K562 (cell line): Measurements from ENCODE around the gene B4GALNT2. TPM values are rescaled to one million over a fixed set of nuclear protein-coding genes. Genes with fewer than 3 reads are reported as not detected.

Source experiments
- FIP1L1 ChIP-seq: fragments of 200-400 bp; formaldehyde crosslinking; IDR thresholded peaks from 2 replicates; pipeline ENCODE4 v1.6.1; 2018; ENCODE audit warnings: mild to moderate bottlenecking, low read depth, low read length; ENCODE audit not compliant: poor library complexity, severe bottlenecking
- GTF2E2 ChIP-seq: fragments of 200-800 bp; sonication (Bioruptor generic); IDR thresholded peaks from 2 replicates; pipeline ENCODE4 v1.6.1; 2016; ENCODE audit warnings: missing genetic modification characterization, missing compliant biosample characterization
- MTA3 ChIP-seq: fragments of 450-650 bp; formaldehyde crosslinking; IDR thresholded peaks from 2 replicates; pipeline ENCODE4 v1.6.1; 2017; ENCODE audit warnings: mild to moderate bottlenecking, borderline replicate concordance
- NCOA6 ChIP-seq: fragments of 450-650 bp; IDR thresholded peaks from 2 replicates; pipeline ENCODE4 v1.6.1; 2017; ENCODE audit warnings: mild to moderate bottlenecking
- PPARD ChIP-seq: fragments of 250-450 bp; sonication (Bioruptor Pico); IDR thresholded peaks from 2 replicates; pipeline ENCODE4 v1.8.0; 2022; ENCODE audit warnings: inconsistent platforms, mild to moderate bottlenecking, moderate library complexity
- SAFB2 ChIP-seq: fragments of 200-400 bp; formaldehyde crosslinking; IDR thresholded peaks from 2 replicates; pipeline ENCODE4 v1.6.1; 2018; ENCODE audit warnings: borderline replicate concordance, low read length, low read depth, moderate library complexity; ENCODE audit not compliant: severe bottlenecking
- SAP30 ChIP-seq: fragments of 200-600 bp; sonication (generic); IDR thresholded peaks from 2 replicates; pipeline ENCODE4 v1.6.1; 2012; ENCODE audit warnings: borderline replicate concordance, low read depth, mild to moderate bottlenecking, moderate library complexity, low read length, control low read depth, inconsistent platforms; ENCODE audit not compliant: insufficient read depth, poor library complexity, severe bottlenecking
- SIX5 ChIP-seq, 2 experiments: IDR thresholded peaks; 2 replicates each; pipeline ENCODE4 v1.6.1; 2011; ENCODE audit warnings: low read length in 2 of 2, borderline replicate concordance in 1 of 2, low read depth in 1 of 2, mild to moderate bottlenecking in 1 of 2, moderate library complexity in 1 of 2; ENCODE audit not compliant: insufficient read depth in 1 of 2
- SMARCA5 ChIP-seq: fragments of 450-650 bp; IDR thresholded peaks from 2 replicates; pipeline ENCODE4 v1.6.1; 2016
- SP1 ChIP-seq: sonication (generic); formaldehyde crosslinking; IDR thresholded peaks from 2 replicates; pipeline ENCODE4 v1.8.1; 2022; ENCODE audit warnings: mild to moderate bottlenecking, missing genetic modification reagents
- TEAD2 ChIP-seq: fragments of 450-650 bp; IDR thresholded peaks from 2 replicates; pipeline ENCODE4 v1.6.1; 2016; ENCODE audit warnings: missing genetic modification characterization, control low read depth, missing compliant biosample characterization
- ZNF143 ChIP-seq: sonication (generic); formaldehyde crosslinking; IDR thresholded peaks from 2 replicates; pipeline ENCODE4 v1.9.0; 2022; ENCODE audit warnings: mild to moderate bottlenecking, missing genetic modification reagents
- ZNF197 ChIP-seq: fragments of 200-800 bp; sonication (Bioruptor generic); IDR thresholded peaks from 2 replicates; pipeline ENCODE4 v1.6.1; 2016; ENCODE audit warnings: low read depth, missing genetic modification characterization, missing compliant biosample characterization
- ZNF766 ChIP-seq: fragments of 200-800 bp; sonication (Bioruptor generic); conservative IDR thresholded peaks from 2 replicates; pipeline ENCODE4 v1.6.1; 2016; ENCODE audit warnings: missing genetic modification characterization, missing compliant biosample characterization
- ZSCAN32 ChIP-seq: fragments of 450-650 bp; formaldehyde crosslinking; IDR thresholded peaks from 2 replicates; pipeline ENCODE4 v1.4.0; 2020; ENCODE audit warnings: mild to moderate bottlenecking, moderate library complexity
- polyA plus RNA-seq, 8 experiments: library from polyadenylated mRNA; depleted of rRNA in 4 of 8; stranded (reverse) in 5 of 8; unstranded in 3 of 8; fragments of >200 nt; fragmentation: Nextera tagmentation in 2 of 8; fragmentation: Illumina TruSeq in 1 of 8; extraction: Ambion mirVana in 2 of 8; extraction: Trizol in 1 of 8; gene quantifications; 2 replicates each; pipeline versions ENCODE4 v1.2.1 to v1.2.3, GENCODE V29; 2011 to 2014; ENCODE audit warnings: inconsistent platforms in 1 of 8, missing spikeins in 1 of 8
- total RNA-seq, 7 experiments: library from RNA; depleted of rRNA in 6 of 7; stranded (reverse); fragments of >200 nt in 6 of 7; fragmentation: Illumina TruSeq in 2 of 7; extraction: Trizol in 2 of 7; gene quantifications; 2 replicates each; pipeline versions ENCODE4 v1.2.1 to v1.2.3, GENCODE V29; 2011 to 2021; ENCODE audit warnings: low replicate concordance in 1 of 7
- TF ChIP-seq, protein P1 (sequence below), 2 experiments: fragments of 450-650 bp in 1 of 2; sonication (generic) in 1 of 2; formaldehyde crosslinking; conservative IDR thresholded peaks; 2 replicates each; pipeline versions ENCODE4 v1.4.0 to v1.8.1; 2020 to 2022; ENCODE audit warnings: mild to moderate bottlenecking in 1 of 2, missing genetic modification reagents in 1 of 2
- TF ChIP-seq, protein P2 (sequence below): sonication (generic); IDR thresholded peaks from 2 replicates; pipeline ENCODE4 v1.6.1; 2016
- TF ChIP-seq, protein P3 (sequence below), 2 experiments: fragments of 450-650 bp; IDR thresholded peaks; 2 replicates each; pipeline ENCODE4 v1.6.1; 2018; ENCODE audit warnings: mild to moderate bottlenecking in 2 of 2, low read depth in 1 of 2; ENCODE audit not compliant: partially characterized antibody in 2 of 2
- TF ChIP-seq, protein P4 (sequence below): conservative IDR thresholded peaks from 2 replicates; pipeline ENCODE4 v1.6.1; 2011; ENCODE audit warnings: low read depth, mild to moderate bottlenecking, low read length; ENCODE audit not compliant: control insufficient read depth

B4GALNT2 gene
- total and polyA plus RNA-seq, 9 of the 15 experiments (the other 6 are each of a cell fraction or from before 2014, with no cell fraction given) = not detected

DNA sequence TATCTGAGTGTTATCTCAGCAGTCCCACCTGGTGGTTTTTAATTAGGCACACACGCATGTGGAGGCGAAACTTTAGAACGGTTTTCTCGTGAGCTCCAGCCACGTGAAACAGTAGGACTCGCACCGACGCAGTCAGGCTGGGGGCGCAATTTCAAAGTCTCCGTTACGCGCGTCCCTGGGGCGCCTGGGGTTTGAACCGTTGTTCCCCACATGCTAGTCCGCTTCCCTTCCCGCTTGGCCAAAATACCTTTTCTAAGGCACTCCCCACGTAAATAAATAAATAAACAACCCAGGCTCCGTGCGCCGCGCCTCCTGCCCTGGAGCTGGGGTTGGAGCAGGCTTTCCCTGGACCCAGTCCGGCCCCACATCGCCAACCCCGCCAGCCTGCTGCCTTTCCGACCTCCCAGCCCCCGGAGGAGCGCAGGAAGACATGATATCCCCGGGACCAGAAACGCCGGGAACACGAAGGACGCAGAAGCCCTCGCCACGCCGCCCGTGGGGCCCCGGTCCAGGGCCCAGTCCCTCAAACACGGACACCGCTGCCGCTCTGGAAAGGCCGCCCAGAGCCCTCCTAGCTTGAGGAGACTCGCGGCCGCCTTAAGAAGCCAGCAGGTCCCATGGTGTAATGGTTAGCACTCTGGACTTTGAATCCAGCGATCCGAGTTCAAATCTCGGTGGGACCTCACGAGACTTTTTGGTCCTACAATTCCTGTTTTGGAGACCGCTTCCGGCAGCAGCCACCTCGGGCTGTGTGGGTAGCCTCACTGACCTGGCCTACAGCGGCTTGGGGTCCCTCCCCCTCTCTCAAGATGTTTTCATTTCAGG lies 59.6 kb downstream of the B4GALNT2 start (continued):
- TF ChIP-seq, protein P1, sequence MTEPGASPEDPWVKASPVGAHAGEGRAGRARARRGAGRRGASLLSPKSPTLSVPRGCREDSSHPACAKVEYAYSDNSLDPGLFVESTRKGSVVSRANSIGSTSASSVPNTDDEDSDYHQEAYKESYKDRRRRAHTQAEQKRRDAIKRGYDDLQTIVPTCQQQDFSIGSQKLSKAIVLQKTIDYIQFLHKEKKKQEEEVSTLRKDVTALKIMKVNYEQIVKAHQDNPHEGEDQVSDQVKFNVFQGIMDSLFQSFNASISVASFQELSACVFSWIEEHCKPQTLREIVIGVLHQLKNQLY (CRISPR knock-in tag; conservative IDR thresholded peaks at IDR 0.05) = peak in 1 of 2 experiments; percentile 60; a peak in 1 of 4 replicates
- TF ChIP-seq PPARD (CRISPR knock-in tag) (no peak), SAFB2 (no peak), SAP30 (no peak), TEAD2 (tag) (no peak), GTF2E2 (tag) (peak; percentile 84; the same call in 1 of the 2 replicates), NCOA6 (no peak; the same call in 1 of the 2 replicates), FIP1L1 (peak; percentile 88), ZNF766 (CRISPR knock-in tag) (peak; percentile 72; the same call in 1 of the 2 replicates), SMARCA5 (peak; percentile 82), ZSCAN32 (CRISPR knock-in tag) (0 out of 2 replicates have a peak, but pooled peaks have one; percentile 43), ZNF197 (CRISPR knock-in tag) (peak; percentile 70; the same call in 1 of the 2 replicates), SIX5 (IDR thresholded peaks at IDR 0.05; ENCODE audit: borderline replicate concordance in 1 of 2, insufficient read depth in 1 of 2, low read depth in 1 of 2, low read length in 2 of 2) (0 out of 4 replicates have a peak, but pooled peaks of 1 of the 2 experiments have one; percentile 2), ZNF143 (CRISPR knock-in tag) (no peak), SP1 (peak; percentile 67; the same call in 1 of the 2 replicates), MTA3 (peak; percentile 92; the same call in 1 of the 2 replicates)
- TF ChIP-seq, protein P2, sequence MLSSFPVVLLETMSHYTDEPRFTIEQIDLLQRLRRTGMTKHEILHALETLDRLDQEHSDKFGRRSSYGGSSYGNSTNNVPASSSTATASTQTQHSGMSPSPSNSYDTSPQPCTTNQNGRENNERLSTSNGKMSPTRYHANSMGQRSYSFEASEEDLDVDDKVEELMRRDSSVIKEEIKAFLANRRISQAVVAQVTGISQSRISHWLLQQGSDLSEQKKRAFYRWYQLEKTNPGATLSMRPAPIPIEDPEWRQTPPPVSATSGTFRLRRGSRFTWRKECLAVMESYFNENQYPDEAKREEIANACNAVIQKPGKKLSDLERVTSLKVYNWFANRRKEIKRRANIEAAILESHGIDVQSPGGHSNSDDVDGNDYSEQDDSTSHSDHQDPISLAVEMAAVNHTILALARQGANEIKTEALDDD = peak; percentile 61; the same call in 1 of the 2 replicates
- TF ChIP-seq, protein P3, sequence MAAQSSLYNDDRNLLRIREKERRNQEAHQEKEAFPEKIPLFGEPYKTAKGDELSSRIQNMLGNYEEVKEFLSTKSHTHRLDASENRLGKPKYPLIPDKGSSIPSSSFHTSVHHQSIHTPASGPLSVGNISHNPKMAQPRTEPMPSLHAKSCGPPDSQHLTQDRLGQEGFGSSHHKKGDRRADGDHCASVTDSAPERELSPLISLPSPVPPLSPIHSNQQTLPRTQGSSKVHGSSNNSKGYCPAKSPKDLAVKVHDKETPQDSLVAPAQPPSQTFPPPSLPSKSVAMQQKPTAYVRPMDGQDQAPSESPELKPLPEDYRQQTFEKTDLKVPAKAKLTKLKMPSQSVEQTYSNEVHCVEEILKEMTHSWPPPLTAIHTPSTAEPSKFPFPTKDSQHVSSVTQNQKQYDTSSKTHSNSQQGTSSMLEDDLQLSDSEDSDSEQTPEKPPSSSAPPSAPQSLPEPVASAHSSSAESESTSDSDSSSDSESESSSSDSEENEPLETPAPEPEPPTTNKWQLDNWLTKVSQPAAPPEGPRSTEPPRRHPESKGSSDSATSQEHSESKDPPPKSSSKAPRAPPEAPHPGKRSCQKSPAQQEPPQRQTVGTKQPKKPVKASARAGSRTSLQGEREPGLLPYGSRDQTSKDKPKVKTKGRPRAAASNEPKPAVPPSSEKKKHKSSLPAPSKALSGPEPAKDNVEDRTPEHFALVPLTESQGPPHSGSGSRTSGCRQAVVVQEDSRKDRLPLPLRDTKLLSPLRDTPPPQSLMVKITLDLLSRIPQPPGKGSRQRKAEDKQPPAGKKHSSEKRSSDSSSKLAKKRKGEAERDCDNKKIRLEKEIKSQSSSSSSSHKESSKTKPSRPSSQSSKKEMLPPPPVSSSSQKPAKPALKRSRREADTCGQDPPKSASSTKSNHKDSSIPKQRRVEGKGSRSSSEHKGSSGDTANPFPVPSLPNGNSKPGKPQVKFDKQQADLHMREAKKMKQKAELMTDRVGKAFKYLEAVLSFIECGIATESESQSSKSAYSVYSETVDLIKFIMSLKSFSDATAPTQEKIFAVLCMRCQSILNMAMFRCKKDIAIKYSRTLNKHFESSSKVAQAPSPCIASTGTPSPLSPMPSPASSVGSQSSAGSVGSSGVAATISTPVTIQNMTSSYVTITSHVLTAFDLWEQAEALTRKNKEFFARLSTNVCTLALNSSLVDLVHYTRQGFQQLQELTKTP (IDR thresholded peaks at IDR 0.05; ENCODE audit: low read depth in 1 of 2, partially characterized antibody in 2 of 2) = no peak
- TF ChIP-seq, protein P4, sequence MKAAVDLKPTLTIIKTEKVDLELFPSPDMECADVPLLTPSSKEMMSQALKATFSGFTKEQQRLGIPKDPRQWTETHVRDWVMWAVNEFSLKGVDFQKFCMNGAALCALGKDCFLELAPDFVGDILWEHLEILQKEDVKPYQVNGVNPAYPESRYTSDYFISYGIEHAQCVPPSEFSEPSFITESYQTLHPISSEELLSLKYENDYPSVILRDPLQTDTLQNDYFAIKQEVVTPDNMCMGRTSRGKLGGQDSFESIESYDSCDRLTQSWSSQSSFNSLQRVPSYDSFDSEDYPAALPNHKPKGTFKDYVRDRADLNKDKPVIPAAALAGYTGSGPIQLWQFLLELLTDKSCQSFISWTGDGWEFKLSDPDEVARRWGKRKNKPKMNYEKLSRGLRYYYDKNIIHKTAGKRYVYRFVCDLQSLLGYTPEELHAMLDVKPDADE = peak; percentile 95
